LNCAP (cell line): ENCODE data around the gene CLPTM1L.

ENCODE experiments used
- TF ChIP-seq, protein P1 (sequence below): fragments of 450-650 bp; IDR thresholded peaks from 2 replicates; pipeline ENCODE4 v1.5.1; 2017; ENCODE audit warnings: mild to moderate bottlenecking

Gene CLPTM1L

DNA sequence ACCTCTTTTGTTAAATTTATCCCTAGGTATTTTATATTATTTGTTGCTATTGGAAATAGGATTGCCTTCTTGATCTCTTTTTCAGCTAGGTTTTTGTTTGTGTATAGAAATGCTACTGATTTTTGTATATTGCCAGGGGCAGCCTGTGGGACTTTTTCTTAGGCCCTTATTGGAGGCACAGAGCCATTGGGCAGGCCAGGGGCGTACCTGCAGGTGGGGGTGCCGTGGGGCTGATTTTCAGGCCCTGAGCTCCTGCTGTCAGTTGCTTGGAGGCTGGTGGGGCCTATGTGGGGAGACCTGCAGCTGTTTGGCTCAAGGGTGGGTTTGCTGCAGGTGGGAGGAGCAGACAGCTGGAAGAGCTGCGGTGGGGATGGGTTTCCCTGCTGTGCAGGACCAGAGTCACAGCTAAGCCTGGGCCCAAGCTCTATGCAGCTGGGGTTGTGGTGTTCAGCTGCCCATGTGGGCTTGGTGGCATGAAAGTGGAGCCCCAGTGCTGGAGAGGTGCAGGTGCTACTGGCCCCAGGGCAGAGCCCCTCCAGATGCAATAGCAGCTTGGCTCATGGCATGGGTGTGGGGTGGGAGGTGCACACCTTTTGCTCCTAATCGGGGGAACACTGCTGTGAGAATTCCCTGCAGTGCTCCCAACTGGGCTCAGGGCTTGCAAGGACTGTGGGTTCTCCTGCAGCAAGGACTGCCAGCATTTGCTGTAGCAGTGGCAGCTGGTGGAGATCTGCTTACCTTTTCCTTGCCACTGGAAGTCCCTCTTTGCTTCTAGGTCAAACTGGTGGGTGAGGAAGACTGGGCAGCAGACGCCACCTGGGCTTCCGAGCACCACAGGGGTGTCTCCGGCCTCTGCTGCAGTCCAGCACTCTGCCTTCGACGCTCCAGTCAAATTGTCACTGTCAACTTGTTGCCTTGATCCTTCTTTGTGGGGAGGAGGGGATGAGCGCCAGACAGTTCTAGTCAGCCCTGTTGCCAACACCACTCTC is 7.6 kb upstream of the CLPTM1L start:
- TF ChIP-seq, protein P1, sequence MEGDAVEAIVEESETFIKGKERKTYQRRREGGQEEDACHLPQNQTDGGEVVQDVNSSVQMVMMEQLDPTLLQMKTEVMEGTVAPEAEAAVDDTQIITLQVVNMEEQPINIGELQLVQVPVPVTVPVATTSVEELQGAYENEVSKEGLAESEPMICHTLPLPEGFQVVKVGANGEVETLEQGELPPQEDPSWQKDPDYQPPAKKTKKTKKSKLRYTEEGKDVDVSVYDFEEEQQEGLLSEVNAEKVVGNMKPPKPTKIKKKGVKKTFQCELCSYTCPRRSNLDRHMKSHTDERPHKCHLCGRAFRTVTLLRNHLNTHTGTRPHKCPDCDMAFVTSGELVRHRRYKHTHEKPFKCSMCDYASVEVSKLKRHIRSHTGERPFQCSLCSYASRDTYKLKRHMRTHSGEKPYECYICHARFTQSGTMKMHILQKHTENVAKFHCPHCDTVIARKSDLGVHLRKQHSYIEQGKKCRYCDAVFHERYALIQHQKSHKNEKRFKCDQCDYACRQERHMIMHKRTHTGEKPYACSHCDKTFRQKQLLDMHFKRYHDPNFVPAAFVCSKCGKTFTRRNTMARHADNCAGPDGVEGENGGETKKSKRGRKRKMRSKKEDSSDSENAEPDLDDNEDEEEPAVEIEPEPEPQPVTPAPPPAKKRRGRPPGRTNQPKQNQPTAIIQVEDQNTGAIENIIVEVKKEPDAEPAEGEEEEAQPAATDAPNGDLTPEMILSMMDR: no peak

DNA sequence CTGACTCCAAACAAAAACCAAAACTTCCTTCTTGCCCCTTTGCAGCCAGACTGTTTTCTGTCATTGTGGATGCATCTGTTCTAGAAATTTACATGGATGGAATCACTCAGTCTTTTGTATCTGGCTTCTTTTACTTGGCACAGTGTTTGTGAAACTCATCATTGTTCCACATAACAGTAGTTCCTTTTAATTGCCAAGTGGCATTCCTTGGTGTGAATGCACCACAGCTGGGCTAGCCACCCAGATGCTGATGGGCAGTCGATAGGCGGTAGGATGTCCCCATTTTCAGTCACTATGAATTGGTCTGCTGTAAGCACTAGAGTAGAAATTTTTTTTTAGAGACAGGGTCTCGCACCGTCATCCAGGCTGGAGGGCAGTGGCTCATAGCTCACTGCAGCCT is 6.3 kb upstream of the CLPTM1L start:
- TF ChIP-seq, protein P1: no peak

DNA sequence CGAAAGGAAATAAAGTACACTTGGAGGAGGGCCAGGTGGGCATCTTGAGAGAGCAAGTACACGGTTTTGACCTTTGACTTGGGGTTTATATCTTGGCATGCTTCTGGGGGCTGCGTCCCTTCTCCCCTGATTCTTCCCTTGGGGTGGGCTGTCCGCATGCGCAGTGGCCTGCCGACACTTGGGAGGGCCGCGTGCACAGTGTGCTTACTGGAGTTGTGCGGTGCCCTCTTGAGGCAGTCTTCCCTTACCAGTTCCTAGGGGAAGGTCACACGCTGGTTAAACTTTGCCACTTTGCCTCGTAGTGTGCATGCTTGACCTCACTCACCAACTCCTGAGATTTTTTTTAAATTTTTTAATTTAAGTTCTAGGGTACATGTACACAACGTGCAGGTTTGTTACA is 4.3 kb upstream of the CLPTM1L start:
- TF ChIP-seq, protein P1: peak; percentile 19; the same call in 1 of the 2 replicates

DNA sequence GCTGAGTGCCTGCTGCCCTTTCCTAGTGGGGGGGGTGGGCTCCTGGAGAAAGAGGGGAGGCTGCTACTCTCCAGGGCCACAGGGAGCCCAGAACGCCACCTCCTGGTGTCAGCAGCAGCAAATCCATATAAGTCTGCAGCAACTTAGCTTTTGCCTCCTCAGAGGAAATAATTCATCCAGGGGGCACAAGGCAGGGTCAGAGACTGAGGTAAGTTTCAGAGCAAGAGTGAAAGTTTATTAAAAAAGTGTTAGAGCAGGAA is 4.0 kb upstream of the CLPTM1L start:
- TF ChIP-seq, protein P1: no peak

DNA sequence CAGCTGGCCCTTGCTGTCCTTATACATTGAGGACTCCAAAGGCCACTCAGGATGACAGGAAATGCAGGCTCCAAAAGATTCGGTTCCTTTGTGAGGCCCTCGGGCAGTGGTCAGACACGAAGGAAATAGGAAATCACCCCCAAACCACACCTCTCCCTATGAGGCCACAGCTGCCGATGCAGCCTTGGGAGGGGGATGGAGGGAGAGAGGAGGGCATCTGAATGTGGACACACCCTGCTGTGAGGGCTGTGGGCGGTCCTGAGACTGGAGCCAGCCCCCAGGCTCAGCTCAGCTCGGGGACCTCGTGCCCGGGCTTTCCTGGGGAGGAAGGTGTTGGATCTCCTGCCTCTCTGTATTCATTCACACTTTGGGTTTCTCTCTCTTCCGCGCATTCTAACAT is 2.7 kb upstream of the CLPTM1L start:
- TF ChIP-seq, protein P1: no peak

DNA sequence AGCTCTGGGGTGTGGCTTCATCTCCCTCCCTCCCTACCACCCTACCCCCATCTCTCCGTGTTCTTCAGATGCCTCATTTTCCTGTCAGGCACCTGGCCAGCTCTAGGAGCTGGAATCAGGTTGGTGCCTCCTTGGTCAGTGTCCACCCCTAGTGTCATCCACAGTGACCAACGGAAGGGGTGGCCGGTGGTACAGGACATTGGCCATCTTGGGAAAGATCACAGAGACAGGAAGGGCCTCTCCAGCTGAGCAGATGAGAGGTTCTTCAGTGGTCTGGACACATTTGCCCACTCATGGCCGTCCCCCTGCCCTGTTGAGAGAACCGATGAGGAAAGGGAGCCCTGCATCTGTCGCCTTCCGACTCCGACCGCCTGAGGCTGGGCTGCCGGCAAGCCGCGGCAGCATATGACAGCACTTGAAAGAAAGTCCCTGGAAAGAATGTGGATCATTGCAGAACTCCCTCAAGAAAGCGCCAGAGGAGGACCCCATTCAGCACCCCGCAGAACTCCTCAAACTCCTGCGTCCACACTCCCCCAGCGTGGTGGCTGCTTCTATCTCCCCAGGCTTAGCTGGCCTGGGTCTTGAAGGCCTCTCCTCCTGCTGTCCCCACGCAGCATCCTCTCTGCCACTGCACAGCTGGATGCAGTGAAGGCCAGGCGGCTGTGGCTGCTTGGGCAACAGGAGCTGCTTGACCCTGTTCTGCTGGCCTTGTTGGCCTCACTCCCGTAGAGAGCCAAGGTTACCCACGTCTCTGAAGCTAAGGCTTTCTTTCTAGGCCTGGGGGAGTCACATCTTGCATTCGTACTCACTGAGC is 1.9 kb upstream of the CLPTM1L start:
- TF ChIP-seq, protein P1: no peak

DNA sequence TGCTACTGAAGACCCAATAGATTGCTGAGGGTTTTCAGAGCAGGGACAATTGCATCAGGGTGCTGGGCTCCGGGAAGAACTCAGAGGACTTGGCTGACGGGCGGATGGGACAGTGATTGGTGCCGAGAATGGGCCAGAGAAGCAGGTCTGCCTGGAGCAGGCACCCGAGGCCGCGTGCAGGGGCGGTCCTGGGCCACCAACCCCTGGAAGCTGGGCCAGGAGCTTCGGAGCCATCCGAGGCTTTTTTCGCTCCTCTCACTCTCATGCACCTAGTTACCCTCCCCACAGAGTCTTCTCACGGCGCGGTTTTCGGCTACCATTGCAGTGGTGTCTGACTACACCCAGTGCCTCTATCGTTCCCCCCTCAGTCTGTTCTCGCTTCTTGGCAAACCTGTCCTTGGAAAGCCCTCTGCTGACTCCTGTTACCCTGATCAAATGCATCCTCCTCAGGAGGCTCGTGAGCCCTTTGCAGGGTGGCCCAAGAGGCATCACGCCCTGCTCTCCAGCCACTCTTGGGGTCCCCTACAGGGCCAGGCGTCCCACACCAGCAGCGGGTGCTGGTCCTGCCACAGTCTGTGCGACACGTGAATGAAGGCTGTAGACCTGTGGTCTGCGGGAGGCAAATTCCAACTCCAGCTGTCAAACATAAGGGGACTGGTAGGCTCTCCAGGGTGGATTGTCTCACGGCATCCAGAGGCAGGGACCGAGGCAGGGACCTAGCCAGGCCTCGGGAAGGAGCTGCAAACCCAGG is 1.2 kb upstream of the CLPTM1L start:
- TF ChIP-seq, protein P1: no peak
